GM19397 (cell line): ENCODE data around the gene FARS2.

Experiments used
- ATAC-seq: cut with Tn5 transposase; IDR thresholded peaks from one replicate; pipeline ENCODE4 v1.9.1; 2021; ENCODE audit warnings: mild to moderate bottlenecking, moderate library complexity; ENCODE audit not compliant: unreplicated experiment

The FARS2 gene

DNA sequence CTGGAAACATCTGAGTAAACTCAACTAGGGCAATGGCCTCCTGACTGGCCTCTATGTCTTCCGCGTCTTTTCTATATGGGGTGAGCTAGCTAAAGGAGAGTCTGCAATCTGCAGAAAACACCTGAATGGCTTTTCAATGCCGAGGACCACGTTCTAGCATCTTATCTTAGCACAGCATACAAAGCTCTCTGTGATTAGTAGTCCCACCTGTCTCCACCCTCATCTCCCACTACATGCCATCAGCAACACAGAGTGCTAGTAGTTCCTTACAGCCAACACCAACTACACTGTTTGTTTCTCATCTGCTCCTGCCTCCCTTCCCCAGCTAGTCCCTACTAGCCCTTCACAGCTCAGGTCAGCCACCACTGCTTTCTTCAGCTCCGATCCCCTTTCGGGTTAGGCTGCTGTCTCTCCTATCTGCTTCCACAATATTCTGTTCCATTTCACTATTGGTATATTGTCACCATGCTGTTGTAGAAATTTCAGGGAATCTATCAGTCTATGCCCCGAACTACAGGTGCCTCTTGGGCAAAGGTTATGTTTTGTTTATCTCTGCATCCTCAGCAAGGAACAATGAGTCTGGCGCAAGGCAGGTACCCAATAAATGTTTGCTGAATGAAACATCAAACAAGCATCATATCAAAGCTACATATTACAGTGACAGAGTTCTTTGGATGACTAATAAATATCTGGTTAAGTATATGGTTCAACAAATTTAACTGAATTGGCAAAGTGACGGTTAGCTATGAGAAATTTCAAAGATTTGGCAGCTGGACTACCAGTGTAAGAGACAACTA lies 12.8 kb upstream of the FARS2 start:
- ATAC-seq: no peak

DNA sequence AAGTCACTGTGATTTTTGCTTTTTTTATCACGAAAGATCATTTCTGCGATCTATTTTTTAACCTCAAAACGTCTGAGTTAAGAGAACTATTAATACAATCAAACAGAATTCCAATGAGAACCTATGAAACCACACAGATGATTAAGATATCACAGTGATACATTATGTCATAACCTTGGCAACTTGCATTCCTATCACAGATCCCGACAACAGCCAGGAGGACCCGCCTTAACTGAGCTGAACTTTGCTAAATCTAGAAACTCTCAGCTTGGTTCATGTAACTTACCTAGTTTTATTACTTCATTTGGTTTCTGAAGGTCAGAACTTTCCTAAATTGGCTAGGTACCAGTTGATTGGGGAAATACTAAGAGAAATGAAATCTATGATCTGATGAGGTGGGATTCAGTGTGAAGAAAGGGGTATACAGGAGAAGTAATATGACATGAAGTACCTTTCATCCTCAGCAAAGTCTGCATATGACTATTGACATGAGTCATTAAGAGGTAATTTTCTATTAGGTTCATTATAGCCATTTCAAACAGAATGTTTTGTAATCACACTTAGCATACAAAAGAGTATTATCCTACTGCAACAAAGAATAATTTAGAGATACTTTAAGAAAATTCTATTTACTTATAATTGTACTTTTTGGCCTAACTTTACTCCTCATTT lies 11.7 kb upstream of the FARS2 start:
- ATAC-seq: no peak

- ATAC-seq: no peak
These were observed 10.9 kb upstream of the FARS2 start for GRCh38 chr6:5250451-5250850.

- ATAC-seq: no peak
These were observed 10.4 kb upstream of the FARS2 start for GRCh38 chr6:5250911-5251310.

GRCh38 chr6:5256952-5257351 lies 4.4 kb upstream of the FARS2 start:
- no peak for ATAC-seq

DNA sequence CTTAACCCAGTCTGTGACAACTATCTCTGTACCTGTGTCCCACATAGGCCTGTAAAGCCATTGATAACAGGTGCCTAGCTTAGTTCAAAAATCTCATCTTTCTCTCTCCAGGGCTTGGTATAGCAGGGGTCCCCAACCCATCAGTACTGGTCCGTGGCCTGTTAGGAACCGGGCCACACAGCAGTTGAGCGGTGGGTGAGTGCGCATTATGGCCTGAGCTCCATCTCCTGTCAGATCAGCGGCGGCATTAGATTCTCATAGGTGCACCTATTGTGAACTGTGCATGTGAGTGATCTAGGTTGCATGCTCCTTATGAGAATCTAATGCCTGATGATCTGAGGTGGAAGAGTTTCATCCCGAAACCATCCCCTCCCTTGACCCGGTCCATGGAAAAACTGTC lies 3.9 kb upstream of the FARS2 start:
- no peak for ATAC-seq

- ATAC-seq: no peak
These were observed 1.9 kb upstream of the FARS2 start for GRCh38 chr6:5259428-5259827.

DNA sequence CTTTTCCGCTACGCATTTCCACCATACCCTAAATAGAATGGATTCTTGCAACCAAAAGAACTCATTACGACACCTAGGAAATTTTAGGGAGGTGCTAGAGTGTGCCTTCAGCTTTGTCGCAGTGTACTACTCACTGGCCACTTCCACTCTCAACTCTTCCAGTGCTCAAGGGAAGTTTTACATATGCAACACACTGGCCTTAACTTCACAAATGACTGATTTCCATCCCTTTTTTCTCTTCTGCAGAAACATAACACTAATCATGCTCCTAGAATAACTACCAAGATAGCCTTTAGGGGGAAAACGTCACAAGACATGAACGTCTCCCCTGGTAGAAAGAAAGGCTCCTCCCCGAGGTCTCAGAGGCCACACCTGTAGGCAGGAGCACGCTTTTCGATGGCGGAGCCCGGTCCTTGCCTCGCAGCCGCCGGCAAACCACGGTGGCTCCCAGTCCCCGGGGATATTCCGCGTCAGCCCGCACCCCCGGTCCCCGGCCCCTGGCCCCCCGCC lies 1.1 kb upstream of the FARS2 start:
- ATAC-seq: peak; percentile 56

GRCh38 chr6:5261545-5262109 lies 314 bp downstream of the FARS2 start:
- ATAC-seq: no peak

GRCh38 chr6:5266423-5266822 lies 5.1 kb downstream of the FARS2 start:
- ATAC-seq: no peak

GRCh38 chr6:5270093-5270680 lies 8.9 kb downstream of the FARS2 start:
- no peak for ATAC-seq

DNA sequence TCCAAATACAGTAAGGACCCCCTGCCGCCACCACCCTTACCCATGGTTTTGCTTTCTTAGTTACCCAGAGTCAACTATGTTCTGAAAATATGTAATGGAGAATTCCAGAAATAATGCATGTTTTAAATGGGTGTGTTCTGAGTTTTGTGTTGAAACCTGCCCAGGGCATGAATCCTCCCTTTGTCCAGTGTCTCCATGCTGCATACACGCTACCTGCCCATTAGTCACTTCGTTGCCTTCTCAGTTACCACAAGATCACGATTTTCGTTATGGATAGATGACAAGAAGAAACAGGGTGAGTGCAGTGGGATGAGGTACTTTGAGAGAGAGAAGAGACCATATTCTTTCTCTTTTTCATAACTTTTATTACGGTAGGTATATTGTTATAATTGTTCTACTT lies 10.6 kb downstream of the FARS2 start:
- ATAC-seq: no peak

GRCh38 chr6:5274231-5274630 lies 12.9 kb downstream of the FARS2 start:
- no peak for ATAC-seq

GRCh38 chr6:5275497-5275896 lies 14.2 kb downstream of the FARS2 start:
- ATAC-seq: no peak

DNA sequence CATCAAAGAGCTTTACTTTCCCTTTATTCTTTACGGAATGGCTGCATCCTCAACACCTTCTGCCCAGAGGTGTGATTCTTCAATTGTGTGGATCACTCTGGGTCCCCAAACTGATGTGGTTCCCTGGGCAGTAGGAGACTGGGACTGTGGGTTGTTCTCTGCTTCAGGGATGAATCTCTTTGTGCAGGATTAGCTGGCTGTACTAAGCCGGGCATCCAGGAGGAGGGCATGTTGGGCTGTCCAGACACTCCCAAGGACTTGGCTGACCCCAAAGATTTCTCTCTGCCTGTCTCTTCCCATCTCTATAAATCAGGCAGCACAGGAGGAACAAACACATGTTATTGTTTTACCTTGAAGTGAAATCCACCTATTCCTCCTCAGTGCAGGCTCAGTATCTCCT lies 15.3 kb downstream of the FARS2 start:
- ATAC-seq: no peak

GRCh38 chr6:5277589-5277988 lies 16.3 kb downstream of the FARS2 start:
- ATAC-seq: no peak

DNA sequence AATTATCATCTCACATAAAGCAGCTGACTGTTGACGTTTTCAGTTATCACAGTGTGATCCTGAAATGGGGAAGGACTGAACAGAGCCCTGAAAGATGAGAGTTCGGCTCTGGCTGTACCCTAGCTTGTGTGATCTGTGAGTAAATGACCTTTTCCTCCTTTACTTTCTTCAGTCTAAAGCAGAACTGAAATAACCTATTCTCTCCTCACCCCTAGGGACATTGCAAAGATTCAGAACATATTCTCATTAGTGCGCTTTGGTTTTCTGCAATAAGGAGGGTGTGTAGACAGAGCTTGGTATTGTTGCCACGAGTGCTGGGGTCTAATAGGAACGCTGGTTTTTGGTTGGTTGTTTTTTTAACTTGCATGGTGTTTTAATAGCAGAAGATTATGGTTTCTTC lies 16.7 kb downstream of the FARS2 start:
- no peak for ATAC-seq

GRCh38 chr6:5278565-5279120 lies 17.3 kb downstream of the FARS2 start:
- no peak for ATAC-seq

DNA sequence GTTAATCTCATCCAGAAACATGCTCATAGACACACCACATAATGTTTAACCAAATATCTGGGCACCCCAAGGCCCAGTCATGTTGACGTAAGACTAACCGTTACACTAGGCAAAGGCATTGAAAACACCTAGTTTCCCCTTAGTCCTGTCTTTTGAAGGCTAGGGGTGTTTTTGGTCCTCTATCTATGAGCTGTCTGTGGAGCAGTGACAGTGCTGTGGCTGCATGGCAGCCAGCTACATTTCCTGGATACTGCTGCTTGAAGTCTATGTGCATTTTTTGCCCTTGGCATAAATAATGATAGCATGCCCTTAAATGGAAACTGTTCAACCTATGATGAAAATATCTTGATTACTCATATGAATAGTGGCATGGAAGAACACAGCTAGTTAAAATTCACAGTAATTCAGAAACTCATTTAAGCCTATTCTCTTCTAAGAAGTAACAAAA lies 18.6 kb downstream of the FARS2 start:
- ATAC-seq: no peak

GRCh38 chr6:5280920-5281319 lies 19.6 kb downstream of the FARS2 start:
- ATAC-seq: no peak

- no peak for ATAC-seq
These were observed 20.9 kb downstream of the FARS2 start for GRCh38 chr6:5282191-5282623.
